Stimulated activated CD8-positive, alpha-beta memory T cell treated with anti-CD3 and anti-CD28 coated beads, Interleukin-2, amount 100 ng/mL, for 48 hours (primary cell): ENCODE results near the gene HOXB3.

Source experiments
- DNase-seq, 2 donors: peaks; one replicate each; pipeline ENCODE4 v3.0.0-alpha.2; 2020; ENCODE audit warnings: low read depth in 2 of 2

Gene HOXB3

DNA sequence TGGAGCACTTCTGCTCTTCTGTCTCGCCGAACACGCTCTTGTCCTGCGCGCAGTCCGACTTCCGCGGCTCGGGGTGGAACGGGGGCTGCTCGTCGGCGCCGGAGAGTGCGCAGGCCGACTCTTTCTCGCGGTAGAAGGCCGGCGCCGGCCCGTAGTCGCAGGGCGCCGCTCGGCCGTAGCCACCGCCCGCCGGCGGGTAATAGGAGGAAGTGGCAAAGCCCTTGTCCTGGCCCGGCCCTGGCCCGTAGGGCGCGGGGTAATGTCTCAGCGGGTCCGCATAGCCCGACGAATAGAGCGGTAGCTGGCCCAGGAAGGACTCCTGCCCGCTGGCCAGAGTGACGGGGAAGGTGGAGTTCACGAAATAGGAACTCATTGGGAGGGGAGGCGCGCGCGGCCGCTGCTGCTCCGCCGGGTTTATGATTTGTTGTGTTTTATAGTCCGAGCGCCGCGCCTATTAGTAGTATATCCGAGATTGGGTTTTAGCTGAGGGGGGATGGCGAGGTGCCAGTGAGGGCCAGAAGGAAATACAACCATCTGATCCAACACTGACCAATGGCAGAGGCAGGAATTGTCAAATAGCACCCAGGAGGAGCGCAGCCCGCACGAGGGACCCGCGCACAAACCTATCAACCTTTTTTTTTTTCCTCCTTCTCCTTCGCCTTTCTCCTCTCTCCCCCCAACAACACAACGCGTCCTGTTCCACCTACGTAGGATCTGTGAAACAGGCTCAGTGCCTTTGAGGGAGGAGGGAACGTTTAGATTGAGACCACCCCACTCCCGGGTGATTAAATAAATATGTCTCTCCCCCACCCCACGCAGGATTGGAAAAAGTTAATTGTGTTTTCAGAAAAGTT lies 8.0 kb upstream of the HOXB3 start:
- no peak for DNase-seq

DNA sequence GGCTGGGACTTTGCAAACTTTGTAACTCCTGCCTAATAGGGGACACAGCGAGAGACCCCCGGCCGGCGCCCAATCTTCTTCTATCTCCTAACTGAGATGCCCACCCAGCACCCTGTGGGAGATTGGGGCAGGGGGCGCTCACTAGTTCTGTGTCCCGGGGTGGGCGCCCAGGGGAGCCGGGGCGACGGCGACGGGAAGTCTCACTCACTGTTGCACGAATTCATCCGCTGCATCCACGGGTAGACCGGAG lies 7.4 kb upstream of the HOXB3 start:
- no peak for DNase-seq

DNA sequence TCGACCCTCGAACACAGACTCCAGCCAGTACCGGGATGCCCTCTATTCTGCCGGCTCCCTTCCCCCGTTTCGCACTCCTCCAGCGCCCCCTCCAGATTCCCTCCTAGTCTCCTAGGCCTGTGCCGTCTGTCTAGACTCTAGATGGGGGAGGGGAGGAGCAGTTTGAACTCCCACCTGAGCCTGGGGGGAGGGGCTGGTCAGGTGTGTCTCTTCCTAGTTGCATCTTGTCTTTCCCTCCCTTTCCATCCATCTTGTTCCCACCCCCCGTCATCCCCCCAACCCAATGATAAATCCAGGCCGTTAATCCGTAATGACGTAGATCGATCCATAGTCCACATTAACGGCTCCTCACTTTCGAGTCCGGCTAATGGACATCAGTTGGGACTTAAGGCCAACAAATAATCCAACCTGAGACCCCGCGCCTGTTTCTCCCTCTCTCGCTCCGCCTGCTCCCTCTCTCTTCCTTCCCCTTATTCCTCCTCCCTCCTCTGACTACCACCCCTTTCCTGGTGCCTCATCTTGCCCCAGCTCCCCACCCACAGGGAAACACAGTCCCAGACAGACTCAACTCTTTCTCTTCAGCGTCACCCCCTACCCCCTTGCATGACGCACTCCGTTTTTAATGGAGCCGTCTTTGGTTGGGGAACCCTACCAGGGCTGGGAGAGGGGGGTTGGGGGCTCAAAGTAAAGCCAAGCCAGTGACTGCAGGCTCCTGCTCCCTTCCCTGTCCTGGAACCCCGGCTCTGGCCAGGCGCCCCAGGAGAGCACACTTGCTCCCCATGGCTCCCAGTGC lies 6.9 kb upstream of the HOXB3 start:
- no peak for DNase-seq

DNA sequence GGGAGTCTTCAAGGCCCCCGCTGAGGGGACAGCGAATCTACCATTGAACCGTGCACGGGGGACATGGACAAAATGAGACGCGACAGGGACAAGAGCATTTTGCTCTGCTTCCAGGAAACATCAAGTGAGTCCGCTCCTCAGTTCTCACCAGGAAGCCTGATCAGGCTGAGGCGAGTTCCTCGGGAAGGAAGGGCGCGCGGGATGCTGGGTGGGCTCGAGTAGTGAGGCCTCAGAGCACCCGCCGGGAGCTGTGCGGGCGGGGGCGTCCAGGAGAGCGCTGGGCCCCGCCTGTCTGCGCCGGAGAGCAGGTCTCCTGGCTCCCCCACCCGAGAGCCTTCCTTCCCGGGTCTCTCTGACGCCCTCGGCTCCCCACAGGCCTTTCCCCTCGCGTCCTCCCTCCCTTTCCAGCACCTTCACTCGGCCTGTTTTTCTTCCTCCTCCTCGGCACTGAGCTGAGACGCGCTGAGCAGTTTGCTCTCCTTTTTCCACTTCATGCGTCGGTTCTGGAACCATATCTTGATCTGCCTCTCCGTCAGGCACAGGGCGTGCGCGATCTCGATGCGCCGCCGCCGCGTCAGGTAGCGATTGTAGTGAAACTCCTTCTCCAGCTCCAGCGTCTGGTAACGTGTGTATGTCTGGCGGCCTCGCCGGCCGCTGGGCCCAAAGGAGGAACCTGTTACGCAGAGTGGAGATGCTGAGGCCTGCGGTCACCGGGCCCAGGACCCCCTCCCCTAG lies 6.1 kb upstream of the HOXB3 start:
- no peak for DNase-seq

DNA sequence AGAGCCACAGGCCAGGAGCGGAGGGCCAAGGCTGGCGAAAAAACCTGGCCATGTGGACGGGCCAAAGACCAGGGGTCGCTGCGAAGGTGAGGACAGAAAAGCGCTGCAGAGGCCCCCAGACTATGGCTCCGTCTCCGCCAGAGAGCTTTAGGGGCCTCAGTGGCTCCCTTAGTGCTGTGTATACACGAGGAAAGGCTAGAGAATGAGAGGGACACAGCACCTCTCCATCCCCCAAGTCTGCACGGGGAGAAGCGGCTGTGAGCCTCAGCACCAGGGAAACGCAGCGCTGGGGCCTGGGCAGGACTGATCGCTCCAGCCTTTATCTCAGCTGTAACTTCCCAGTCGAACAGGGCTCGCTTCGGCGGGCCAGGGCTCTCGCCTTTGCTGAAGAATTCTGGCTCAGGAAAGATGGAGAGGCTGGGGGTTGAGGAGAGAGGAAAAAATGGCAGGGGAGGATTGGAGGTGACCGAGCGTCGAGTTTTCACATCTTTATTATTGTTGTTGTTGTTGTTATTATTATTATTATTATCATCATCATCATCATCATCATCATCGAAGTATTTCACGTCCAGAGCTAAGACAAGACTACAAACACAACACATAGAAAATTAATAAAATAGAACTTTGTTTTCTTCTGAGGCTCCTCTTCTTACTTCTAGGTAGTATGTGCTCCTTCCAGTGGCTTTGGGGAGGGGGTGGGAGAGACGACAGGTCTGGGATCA lies 5.4 kb upstream of the HOXB3 start:
- no peak for DNase-seq

DNA sequence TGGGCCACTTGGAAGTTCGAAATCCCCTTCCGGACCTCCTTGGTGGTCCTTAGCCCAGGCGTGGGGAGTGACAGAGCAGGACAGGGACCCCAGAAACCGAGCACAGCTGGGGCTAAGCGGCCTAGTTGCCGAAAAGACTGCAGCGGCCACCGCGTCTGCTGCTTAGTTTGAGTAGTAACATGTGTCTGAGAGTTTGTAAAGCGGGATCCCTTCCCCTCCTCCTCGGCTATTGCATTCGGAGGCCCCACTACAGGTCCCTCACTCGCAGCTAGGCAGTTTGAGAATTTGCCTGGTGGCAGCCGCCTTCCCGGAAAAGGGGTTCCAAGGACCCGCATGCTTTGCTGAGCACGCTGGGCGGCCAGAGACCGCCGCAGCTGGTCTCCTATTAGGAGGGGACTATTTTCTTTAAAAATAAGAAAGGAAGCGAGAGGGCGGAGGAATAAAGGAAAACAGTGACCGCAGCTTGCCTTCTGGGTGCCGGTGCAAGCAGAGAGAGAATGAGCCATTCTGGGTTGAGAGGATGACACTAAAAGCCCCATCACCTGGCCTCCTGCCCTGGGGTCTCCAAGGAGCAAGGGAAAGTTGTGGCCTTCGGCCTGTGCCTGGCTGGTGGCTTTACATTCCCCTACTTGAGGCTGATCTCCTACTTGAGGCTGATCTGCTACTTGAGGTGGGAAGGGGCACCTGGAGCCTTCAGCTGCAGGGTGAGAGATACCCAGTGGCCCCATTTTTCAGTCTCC lies 4.7 kb upstream of the HOXB3 start:
- DNase-seq, result no peak

DNA sequence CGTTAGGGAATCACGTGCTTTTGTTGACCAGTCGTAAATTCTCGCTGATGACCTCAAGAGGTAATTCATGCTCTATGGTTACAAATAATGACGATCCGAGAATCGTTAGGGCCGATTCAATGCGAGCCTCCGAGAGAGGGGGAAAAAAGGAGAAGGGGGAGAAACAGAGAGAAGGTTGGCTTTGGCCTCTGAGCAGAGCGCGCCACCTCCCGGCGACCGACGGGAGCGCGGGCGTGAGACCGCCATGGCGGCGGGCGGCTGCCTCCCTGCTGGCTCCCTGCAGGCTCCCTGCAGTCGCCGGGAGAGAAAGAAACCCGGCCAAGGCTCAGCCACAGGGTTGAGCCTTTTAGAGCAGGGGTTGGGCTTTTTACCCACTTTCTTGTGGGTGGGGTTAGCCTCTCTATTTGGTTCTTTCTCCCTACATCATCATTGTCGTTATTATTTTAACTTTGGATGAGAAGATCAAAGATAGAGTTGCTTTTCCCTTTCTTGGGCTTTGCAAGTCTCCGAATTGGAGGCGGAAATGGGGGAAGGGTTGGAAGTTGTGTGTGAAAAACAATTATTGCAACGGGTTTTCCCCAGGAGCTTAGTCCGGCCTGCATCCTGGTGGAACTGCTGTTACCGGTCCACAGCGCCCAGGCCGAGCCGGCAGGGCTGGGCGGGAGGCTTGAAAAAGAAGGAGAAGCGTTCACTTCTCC lies 3.9 kb upstream of the HOXB3 start:
- DNase-seq, result peak; percentile 74 to 80

DNA sequence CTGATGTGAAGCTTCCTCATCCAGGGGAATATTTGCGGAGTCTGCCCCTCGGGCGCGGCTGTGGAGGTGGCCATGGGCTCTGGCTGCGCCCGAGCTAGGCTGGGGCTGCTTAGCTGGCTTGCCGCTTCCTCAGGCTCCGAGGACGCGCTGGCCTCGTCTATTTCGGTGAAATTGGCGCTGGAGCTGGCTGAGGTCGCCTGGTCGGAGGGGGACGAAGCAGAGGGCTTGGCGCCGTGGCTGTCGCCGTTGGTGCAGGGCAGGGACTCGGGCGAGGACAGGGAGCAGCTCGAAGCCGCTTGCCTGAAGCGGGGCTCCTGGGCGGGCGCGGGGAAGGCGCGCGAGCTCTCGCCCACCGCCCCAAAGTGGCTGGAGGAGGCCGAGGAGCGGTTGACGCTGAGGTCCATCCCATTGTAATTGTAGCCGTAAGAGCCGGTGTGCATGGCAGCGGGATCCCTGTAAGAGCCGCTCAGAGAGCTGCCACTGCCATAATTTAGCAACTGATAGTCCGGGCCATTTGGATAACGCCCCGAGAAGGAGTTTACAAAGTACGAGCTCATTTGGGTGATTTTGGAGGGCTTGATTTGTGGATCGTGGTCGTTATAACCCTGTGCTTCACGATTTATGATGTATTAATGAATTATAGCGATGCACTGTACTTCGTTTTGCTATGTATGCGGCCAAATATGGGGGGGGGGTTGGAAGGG lies 3.2 kb upstream of the HOXB3 start, which contains the start of gene HOXB5:
TSS of gene HOXB5 (minus strand) at position 654 of the 704 bp plus-strand sequence. CDS start at position 557, 97 bp downstream.
- DNase-seq, result no peak

DNA sequence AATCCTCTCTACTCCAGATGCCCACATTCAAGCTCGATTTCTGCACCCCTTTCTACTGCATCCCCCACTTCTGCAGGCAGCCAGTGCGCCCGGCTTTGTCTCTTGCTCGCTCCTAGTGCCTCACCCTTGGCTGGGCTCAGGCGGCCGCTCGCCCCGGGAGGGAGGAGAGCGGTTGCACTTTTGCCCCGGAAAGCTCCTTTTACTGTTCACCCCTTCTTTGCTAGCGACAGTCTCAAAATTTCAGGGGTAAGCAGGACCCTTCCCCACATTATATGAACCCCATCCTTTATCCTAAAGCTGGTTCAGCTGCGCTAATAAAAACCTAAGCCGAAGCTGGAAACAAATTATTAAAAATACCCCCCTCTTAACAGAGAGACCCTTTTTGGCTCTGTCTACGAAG lies 2.5 kb upstream of the HOXB3 start:
- no peak for DNase-seq

DNA sequence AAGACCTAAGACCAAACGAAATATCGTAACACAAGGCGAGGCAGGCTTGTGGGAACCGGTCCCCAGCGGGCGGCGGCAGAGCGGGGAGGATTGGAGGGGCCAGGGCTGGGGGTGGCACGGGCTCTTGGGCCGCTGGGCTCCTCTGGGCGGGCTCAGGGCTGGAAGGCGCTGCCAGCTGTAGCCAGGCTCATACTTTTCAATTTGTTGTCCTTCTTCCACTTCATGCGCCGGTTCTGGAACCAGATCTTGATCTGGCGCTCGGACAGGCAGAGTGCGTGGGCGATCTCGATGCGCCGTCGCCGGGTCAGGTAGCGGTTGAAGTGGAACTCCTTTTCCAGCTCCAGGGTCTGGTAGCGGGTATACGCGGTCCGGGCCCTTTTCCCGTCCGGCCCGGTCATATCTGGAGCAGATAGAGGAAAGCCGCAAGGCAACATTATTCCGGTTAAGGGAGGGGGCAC lies 2.0 kb upstream of the HOXB3 start:
- DNase-seq, result no peak

DNA sequence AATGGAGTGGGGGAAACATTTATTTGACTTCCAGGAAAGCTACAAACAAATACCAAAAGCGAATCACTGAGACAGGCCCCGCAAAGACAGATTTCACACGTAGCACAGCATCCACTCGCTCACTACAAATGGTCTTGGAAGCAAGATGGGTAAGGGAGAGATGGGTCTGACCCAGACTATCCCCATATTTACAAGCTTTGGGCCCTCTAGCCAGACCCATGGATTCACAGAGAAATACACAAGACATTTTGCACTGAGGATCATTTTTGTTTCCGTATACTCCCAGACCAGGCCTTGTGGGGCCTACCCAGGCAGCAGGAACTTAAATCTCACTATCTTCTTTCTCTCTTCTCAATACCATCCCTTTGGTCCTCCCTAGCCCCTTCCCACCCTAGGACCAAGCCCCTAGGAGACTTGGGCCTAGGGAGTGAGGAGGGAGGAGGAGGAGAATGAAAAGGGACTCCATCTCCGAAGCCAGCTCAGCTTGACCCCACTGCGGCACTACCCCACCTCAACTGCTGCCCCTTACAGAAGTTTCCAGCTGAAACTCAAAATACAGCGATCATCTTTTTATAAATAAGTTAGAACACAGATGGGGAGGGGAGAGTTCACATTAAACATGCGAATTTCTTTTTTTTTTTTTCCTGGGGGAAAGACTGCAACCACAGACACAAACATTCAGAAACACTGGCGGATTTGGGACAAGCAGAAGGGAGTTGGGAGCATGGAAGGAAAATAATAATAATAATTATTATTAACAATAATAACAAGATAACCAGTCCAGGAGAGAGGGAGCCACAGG lies 1.4 kb upstream of the HOXB3 start:
- no peak for DNase-seq

DNA sequence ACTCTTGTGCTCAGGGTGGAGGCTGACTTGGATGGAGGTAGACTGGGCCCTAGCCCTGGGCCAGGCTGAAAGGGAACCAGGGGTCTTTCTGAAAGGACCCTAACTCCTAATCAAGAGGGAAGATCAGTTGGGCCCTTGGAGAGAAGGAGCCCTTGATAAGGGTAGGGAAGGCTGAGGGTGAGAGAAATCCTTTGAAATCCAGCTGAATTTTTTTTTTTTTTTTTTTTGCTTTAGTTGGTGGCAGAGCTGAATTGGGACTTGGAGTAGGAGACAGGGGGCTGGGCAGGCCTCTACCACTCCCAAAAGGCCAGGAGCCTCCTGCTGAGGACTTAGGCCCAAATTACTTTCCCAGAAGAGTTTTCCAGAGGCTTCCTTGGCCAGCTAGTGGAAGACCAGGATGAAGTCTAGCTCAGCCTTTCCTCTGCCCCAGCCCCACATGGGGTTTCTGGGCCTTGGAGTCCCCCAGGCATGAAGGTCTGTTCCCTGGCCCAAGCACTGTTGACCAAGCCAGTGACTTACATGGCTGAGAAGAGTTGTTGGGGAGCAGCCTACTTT lies 643 bp upstream of the HOXB3 start:
- DNase-seq, result no peak

DNA sequence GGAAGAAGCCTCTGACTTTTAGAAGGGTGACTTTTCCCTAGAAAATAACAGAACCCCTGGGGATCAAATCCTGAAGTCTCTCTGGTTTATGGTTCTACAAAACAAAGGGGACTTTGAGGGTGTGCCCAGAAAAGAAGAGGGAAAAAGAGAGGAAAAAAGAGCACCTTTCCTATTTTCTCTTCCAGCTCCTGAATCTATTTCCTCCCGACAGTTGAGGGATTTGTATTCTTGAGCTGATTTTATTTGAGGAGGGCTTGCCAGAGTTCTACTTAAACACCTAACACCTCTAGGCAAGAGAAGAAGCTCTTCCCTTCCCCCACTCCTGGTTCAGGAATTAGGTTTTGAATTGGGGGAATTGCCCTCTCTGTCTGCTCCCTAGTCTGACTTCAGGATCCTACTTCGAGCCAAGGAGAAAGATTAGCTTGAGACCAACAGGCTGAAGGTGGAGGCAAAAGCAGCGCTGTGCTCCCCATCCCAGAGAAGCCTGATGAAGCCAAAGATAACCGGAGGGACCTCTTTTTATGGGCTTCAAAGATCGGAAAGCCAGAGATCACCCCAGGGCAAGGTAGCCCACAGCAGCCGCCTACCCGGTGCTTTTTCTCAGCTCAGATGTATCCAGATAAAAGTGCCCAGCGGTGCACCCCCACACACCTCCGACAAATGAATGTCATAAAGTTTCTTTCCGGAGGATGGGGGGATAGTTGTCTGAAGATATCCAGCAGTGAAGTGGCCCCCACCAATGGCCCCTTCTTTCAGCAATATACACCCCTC lies 796 bp downstream of the HOXB3 start:
- DNase-seq, result no peak

DNA sequence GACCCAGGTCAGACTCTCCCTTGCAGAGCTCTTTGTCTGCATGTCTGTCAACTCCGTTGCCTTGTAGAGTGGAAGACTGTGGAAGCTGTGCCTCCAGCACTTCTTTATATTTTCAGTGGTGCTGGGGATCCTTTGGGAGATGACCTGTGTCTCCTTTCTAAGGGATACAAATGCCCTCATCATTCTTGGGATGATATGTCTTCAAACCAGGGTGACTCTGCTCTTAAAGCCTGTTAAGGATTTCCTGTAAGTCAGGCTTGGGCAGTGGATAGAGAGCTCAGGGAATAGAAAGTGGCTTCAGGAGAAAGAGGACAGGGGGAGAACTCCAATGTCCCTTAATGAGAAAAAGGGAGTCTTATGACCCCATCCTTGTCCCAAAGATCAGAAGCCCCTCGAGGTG lies 1.5 kb downstream of the HOXB3 start:
- DNase-seq, result no peak

DNA sequence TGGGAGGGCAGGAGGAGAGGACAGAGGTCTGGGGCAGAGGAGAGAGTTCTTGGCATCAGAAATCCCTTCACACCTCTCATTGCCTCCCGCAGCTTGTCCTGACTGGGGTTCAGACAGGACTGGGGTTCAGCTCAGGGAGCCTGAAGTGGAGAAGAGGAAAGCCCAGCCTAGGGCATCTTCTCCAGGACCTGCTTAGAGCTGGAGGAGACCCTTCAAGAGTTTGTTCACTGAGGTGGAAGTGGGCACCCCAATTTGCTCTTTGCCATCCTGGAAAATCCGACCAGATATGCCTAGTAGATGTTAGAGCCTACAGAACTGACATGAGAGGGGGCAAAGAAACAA lies 2.0 kb downstream of the HOXB3 start:
- DNase-seq, result no peak

DNA sequence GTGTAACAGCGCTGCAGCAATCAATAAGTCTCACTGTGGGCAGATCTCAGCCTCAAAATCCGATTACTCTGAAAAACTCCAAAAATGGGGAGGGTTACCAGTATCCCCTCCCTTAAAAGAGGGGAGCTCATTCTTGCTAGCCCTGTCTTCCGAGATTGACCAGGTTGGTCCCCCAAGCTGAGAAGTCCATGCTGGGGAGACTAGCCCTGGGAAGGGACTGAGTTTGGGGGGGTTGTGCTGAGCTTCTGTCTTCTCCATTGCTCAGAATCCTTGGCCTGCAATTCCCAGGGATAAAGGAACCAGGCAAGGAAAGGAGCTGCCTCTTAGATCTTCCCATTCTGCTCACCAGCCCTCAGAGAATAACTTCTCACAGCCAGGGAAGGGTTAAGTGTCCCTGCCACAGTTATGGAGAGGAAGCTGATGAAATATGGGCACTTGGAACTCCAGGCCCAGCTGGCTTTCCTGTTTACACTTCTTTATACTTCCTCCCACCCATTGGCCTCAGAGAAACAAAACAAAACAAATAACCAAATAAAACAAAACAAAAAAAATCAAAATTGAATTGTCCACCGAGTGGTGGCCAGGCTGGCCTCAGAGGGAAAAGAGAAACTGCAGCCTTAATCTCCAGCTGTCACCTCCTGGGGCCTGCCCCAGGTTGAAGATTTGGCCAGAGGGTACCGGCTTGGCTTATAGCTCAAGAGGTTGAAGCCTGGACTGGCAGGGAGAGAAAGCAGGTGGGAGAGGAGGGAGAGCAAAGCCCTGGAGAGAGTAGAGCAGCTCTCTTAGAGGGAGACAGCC lies 2.6 kb downstream of the HOXB3 start:
- no peak for DNase-seq
